Natural killer cell (primary cell): Measurements from ENCODE around the gene BLOC1S1. TPM values are rescaled to one million over a fixed set of nuclear protein-coding genes. Genes with fewer than 3 reads are reported as not detected.

Experiments used
- ATAC-seq, 3 donors: fragments of 150-1000 bp in 2 of 3; fragments of 200-7000 bp in 1 of 3; cut with Tn5 transposase; 1 replicate in 1 of 3; 2 replicates in 2 of 3; pipeline ENCODE4 v1.10.0; 2021; ENCODE audit warnings: mild to moderate bottlenecking in 2 of 3, moderate library complexity in 2 of 3
- DNase-seq, 2 donors: peaks; one replicate each; pipeline versions ENCODE4 v3.0.0 to v3.0.0-alpha.2; 2013 to 2021; ENCODE audit warnings: mixed read lengths in 1 of 2
- H3K27ac ChIP-seq: one replicate; pipeline ENCODE4 v1.5.1; 2013; ENCODE audit warnings: mild to moderate bottlenecking, low read length
- H3K27me3 ChIP-seq: one replicate; pipeline ENCODE4 v1.6.1; 2013; ENCODE audit warnings: low read length; ENCODE audit not compliant: control insufficient read depth, insufficient read depth
- H3K36me3 ChIP-seq: one replicate; pipeline ENCODE4 v1.6.1; 2013; ENCODE audit warnings: low read length; ENCODE audit not compliant: control insufficient read depth, insufficient read depth
- H3K4me1 ChIP-seq: one replicate; pipeline ENCODE4 v1.6.1; 2013; ENCODE audit warnings: low read length; ENCODE audit not compliant: control insufficient read depth, insufficient read depth
- H3K4me3 ChIP-seq: one replicate; pipeline ENCODE4 v1.5.1; 2013; ENCODE audit warnings: low read length
- H3K9me3 ChIP-seq: one replicate; pipeline ENCODE4 v1.6.1; 2013; ENCODE audit warnings: low read length; ENCODE audit not compliant: control insufficient read depth, insufficient read depth
- H3K27ac Mint-ChIP-seq, 2 donors: one replicate each; pipeline ENCODE4 v1.8.0; 2022; ENCODE audit warnings: mild to moderate bottlenecking in 2 of 2, mixed read lengths in 2 of 2, moderate library complexity in 1 of 2
- H3K27me3 Mint-ChIP-seq, 2 donors: one replicate each; pipeline ENCODE4 v1.8.0; 2022; ENCODE audit warnings: low read depth in 2 of 2, mixed read lengths in 2 of 2
- H3K36me3 Mint-ChIP-seq: one replicate; pipeline ENCODE4 v1.8.0; 2022; ENCODE audit warnings: mixed read lengths
- H3K4me1 Mint-ChIP-seq, 2 donors: one replicate each; pipeline ENCODE4 v1.8.0; 2022; ENCODE audit warnings: mixed read lengths in 2 of 2
- H3K4me3 Mint-ChIP-seq: one replicate; pipeline ENCODE4 v1.8.0; 2022; ENCODE audit warnings: mild to moderate bottlenecking, moderate library complexity, mixed read lengths
- H3K9me3 Mint-ChIP-seq, 2 donors: one replicate each; pipeline ENCODE4 v1.8.0; 2022; ENCODE audit warnings: mixed read lengths in 2 of 2
- CTCF ChIP-seq: fragments of 200-600 bp; IDR thresholded peaks from one replicate; pipeline ENCODE4 v1.8.0; 2022; ENCODE audit warnings: antibody characterized with exemption
- WGBS: methylation state at CpG from one replicate; pipeline ENCODE4 v1.1.7; 2013; ENCODE audit warnings: missing lambda C conversion rate; ENCODE audit not compliant: insufficient coverage; 5-methylcytosine and 5-hydroxymethylcytosine counted together
- intact Hi-C: fragments of 100-400 bp; cut with micrococcal nuclease; formaldehyde crosslinking; loops from one replicate; pipeline ENCODE4 v1.14.2; 2022
- total RNA-seq, 4 donors: library from RNA; stranded (reverse); fragments of 120-200 nt in 1 of 4; gene quantifications; one replicate each; pipeline versions ENCODE4 v1.2.3 to v1.2.4, GENCODE V29; 2013 to 2022

The BLOC1S1 gene
- total RNA-seq, 3 donors from 2014 or later (not counting 1 experiment from before 2014, with no cell fraction given) = 75.8 to 83.7 (median 81.0) TPM

GRCh38 chr12:55721601-55722213, 5.9 kb downstream of the BLOC1S1 start:
- H3K4me3 ChIP-seq = no peak overlapping the region
- H3K36me3 ChIP-seq = peaks cover 33% of the 10 kb centered on the region
- H3K4me1 ChIP-seq = peaks cover 44% of the 10 kb centered on the region
- no peaks in the 10 kb centered on the region for H3K27me3 Mint-ChIP-seq
- H3K27ac ChIP-seq = no peak overlapping the region
- no peak for DNase-seq
- intact Hi-C loops = no loop called here
- no peak overlapping the region for H3K4me3 Mint-ChIP-seq
- peaks cover 22 to 38% of the 10 kb centered on the region in 2 donors for H3K4me1 Mint-ChIP-seq
- H3K9me3 Mint-ChIP-seq = no peaks in the 10 kb centered on the region
- peaks cover 10% of the 10 kb centered on the region for H3K36me3 Mint-ChIP-seq
- 85% methylated on average over 13 of the region's 14 CpGs for WGBS
- no peak for ATAC-seq
- no peaks in the 10 kb centered on the region for H3K27me3 ChIP-seq
- no peaks in the 10 kb centered on the region for H3K9me3 ChIP-seq
- H3K27ac Mint-ChIP-seq = peak overlapping the region in 1 of 2 donors; percentile 18
- TF ChIP-seq CTCF = no peak

GRCh38 chr12:55722948-55723347, 7.1 kb downstream of the BLOC1S1 start:
- DNase-seq = no peak
- intact Hi-C loops = no loop called here
- Histone ChIP-seq H3K9me3 (no peaks in the 10 kb centered on the region), H3K36me3 (peaks cover 37% of the 10 kb centered on the region), H3K4me1 (peaks cover 45% of the 10 kb centered on the region), H3K27ac (no peak overlapping the region), H3K4me3 (no peak overlapping the region), H3K27me3 (no peaks in the 10 kb centered on the region)
- Mint-ChIP-seq H3K27ac (no peak overlapping the region), H3K27me3 (no peaks in the 10 kb centered on the region), H3K4me3 (no peak overlapping the region), H3K9me3 (no peaks in the 10 kb centered on the region), H3K36me3 (peaks cover 10% of the 10 kb centered on the region), H3K4me1 (peaks cover 33 to 41% of the 10 kb centered on the region in 2 donors)
- no peak for ATAC-seq
- TF ChIP-seq CTCF = no peak
- 92% methylated on average over 8 of the region's 8 CpGs for WGBS

- Mint-ChIP-seq H3K9me3 (no peaks in the 10 kb centered on the region), H3K36me3 (peaks cover 10% of the 10 kb centered on the region)
- no peak overlapping the region for H3K4me3 ChIP-seq
Observed at GRCh38 chr12:55723516-55724225, 7.8 kb downstream of the BLOC1S1 start.

More at GRCh38 chr12:55723516-55724225, 7.8 kb downstream of the BLOC1S1 start:
- Mint-ChIP-seq H3K4me3 (no peak overlapping the region), H3K27me3 (no peaks in the 10 kb centered on the region), H3K27ac (peak overlapping the region in 1 of 2 donors; percentile 52), H3K4me1 (peaks cover 33 to 37% of the 10 kb centered on the region in 2 donors)
- Histone ChIP-seq H3K27ac (no peak overlapping the region), H3K27me3 (no peaks in the 10 kb centered on the region), H3K36me3 (peaks cover 37% of the 10 kb centered on the region), H3K4me1 (peaks cover 47% of the 10 kb centered on the region), H3K9me3 (no peaks in the 10 kb centered on the region)
- intact Hi-C loops = loop anchor here (1.0 kb wide), 1 partner anchor 15 kb away; no protein-coding TSS in a partner anchor
- no peak for TF ChIP-seq CTCF
- DNase-seq (no peak), ATAC-seq (no peak)
- WGBS = 92% methylated on average over 10 of the region's 10 CpGs
